ENCODE data around the gene CDHR1.
"Not testable (repeated sequence)": the region's sequence is repeated elsewhere in the genome, so short reads cannot be mapped to it uniquely, and the experiment has no call there.

The CDHR1 gene

GRCh38 chr10:84194424-84195043 lies at the start of gene CDHR1:
TSS of gene CDHR1 (plus strand) at chr10:84194537. CDS start at chr10:84194761, 224 bp downstream.
- Histone ChIP-seq H3K27ac (no peak within 1 kb of the TSS), H3K27me3 (peaks cover 94% of the 10 kb centered on the region), H3K4me3 (ENCODE audit: low read depth in 1 of 2, low read length in 1 of 2) (peak within 1 kb of the TSS in 1 of 2 experiments; percentile 40), H3K9me3 (no peaks in the 10 kb centered on the region), H3K36me3 (no peaks in the 10 kb centered on the region), H3K4me1 (ENCODE audit: control insufficient read depth in 1 of 2, insufficient read depth in 1 of 2, low read depth in 1 of 2, low read length in 1 of 2) (peaks cover 0 to 9% of the 10 kb centered on the region in 2 experiments)
- TF ChIP-seq CTCF (IDR thresholded peaks at IDR 0.05) = no peak

- Histone ChIP-seq H3K9me3 (no peaks in the 10 kb centered on the region), H3K36me3 (peaks cover 90% of the 10 kb centered on the region), H3K27ac (no peak overlapping the region), H3K4me3 (ENCODE audit: low read depth in 1 of 2, low read length in 1 of 2) (no peak overlapping the region), H3K27me3 (no peaks in the 10 kb centered on the region), H3K4me1 (ENCODE audit: control insufficient read depth in 1 of 2, insufficient read depth in 1 of 2, low read depth in 1 of 2, low read length in 1 of 2) (no peaks in the 10 kb centered on the region)
- TF ChIP-seq CTCF (IDR thresholded peaks at IDR 0.05) = no peak
These were observed 47.0 kb upstream of the CDHR1 start for GRCh38 chr10:84147347-84147746.

GRCh38 chr10:84148006-84148597 lies 46.2 kb upstream of the CDHR1 start:
- H3K27me3 ChIP-seq; H3K27ac ChIP-seq; H3K9me3 ChIP-seq; H3K4me3 ChIP-seq (ENCODE audit: low read depth in 1 of 2, low read length in 1 of 2); H3K4me1 ChIP-seq (ENCODE audit: control insufficient read depth in 1 of 2, insufficient read depth in 1 of 2, low read depth in 1 of 2, low read length in 1 of 2): not testable (repeated sequence)
- H3K36me3 ChIP-seq = peaks cover 90% of the 10 kb centered on the region
- TF ChIP-seq CTCF (IDR thresholded peaks at IDR 0.05) = peak; percentile 75

GRCh38 chr10:84149854-84150253 lies 44.5 kb upstream of the CDHR1 start:
- Histone ChIP-seq H3K36me3 (peaks cover 86% of the 10 kb centered on the region), H3K9me3 (no peaks in the 10 kb centered on the region)
- TF ChIP-seq CTCF (IDR thresholded peaks at IDR 0.05) = no peak

GRCh38 chr10:84152769-84153168 lies 41.6 kb upstream of the CDHR1 start:
- no peak for TF ChIP-seq CTCF (IDR thresholded peaks at IDR 0.05)
- Histone ChIP-seq H3K9me3 (no peaks in the 10 kb centered on the region), H3K27ac (peak overlapping the region; percentile 9), H3K4me3 (ENCODE audit: low read depth in 1 of 2, low read length in 1 of 2) (no peak overlapping the region), H3K36me3 (peaks cover 57% of the 10 kb centered on the region), H3K4me1 (ENCODE audit: control insufficient read depth in 1 of 2, insufficient read depth in 1 of 2, low read depth in 1 of 2, low read length in 1 of 2) (peaks cover 28 to 31% of the 10 kb centered on the region in 2 experiments), H3K27me3 (no peaks in the 10 kb centered on the region)

More at GRCh38 chr10:84149854-84150253, 44.5 kb upstream of the CDHR1 start:
- no peak overlapping the region for H3K27ac ChIP-seq
- H3K4me1 ChIP-seq (ENCODE audit: control insufficient read depth in 1 of 2, insufficient read depth in 1 of 2, low read depth in 1 of 2, low read length in 1 of 2) = peaks cover 1 to 2% of the 10 kb centered on the region in 2 experiments
- no peak overlapping the region for H3K4me3 ChIP-seq (ENCODE audit: low read depth in 1 of 2, low read length in 1 of 2)
- no peaks in the 10 kb centered on the region for H3K27me3 ChIP-seq

All from neutrophil (primary cell).